HFFc6 (cell line): Measurements from ENCODE around the gene POR. TPM values are rescaled to one million over a fixed set of nuclear protein-coding genes. Genes with fewer than 3 reads are reported as not detected.

Experiments used
- DNase-seq: peaks from one replicate; pipeline ENCODE4 v3.0.0-alpha.2; 2018
- H3K27ac Mint-ChIP-seq: 2 replicates; pipeline ENCODE4 v1.8.0; 2020; ENCODE audit warnings: mild to moderate bottlenecking, mixed read lengths
- H3K27me3 Mint-ChIP-seq: 2 replicates; pipeline ENCODE4 v1.8.0; 2021; ENCODE audit warnings: mild to moderate bottlenecking, moderate library complexity, mixed read lengths; ENCODE audit not compliant: insufficient read depth
- H3K36me3 Mint-ChIP-seq: 2 replicates; pipeline ENCODE4 v1.8.0; 2021; ENCODE audit warnings: low read depth, mixed read lengths
- H3K4me1 Mint-ChIP-seq: 2 replicates; pipeline ENCODE4 v1.8.0; 2020; ENCODE audit warnings: low read depth, mixed read lengths
- H3K4me3 Mint-ChIP-seq: 2 replicates; pipeline ENCODE4 v1.8.0; 2020; ENCODE audit warnings: mild to moderate bottlenecking, moderate library complexity, mixed read lengths
- H3K9me3 Mint-ChIP-seq: 2 replicates; pipeline ENCODE4 v1.8.0; 2020; ENCODE audit warnings: mild to moderate bottlenecking, mixed read lengths
- long read RNA-seq: library from polyadenylated mRNA; unstranded; transcript quantifications from one replicate; pipeline ENCODE4 v2.0.0, GENCODE V29; 2019
- total RNA-seq, 6 experiments: library from RNA; stranded (reverse); fragmentation: NEBNext Ultra II Directional; extraction: Animal tissue kit (Norgen Biotek cat#: 25700); gene quantifications; 2 replicates in 1 of 6; 3 replicates in 5 of 6; pipeline ENCODE4 v1.2.3, GENCODE V29; 2021
- TF ChIP-seq, protein P1 (sequence below): fragments of 200-600 bp; sonication (generic); IDR thresholded peaks from 2 replicates; pipeline ENCODE4 v1.5.0; 2021; ENCODE audit warnings: antibody characterized with exemption, mild to moderate bottlenecking

Gene POR
- 10 to 100 TPM; 48.2 to 69.3 (median 49.4) TPM for total RNA-seq
- long read RNA-seq, transcript POR-218 (16 exons, 2,522 nt), result major isoform, 30 of 50 reads
- long read RNA-seq, partial matches to known transcripts, result 16 of 50 reads
- long read RNA-seq, other reads (novel, unspliced or antisense), result 3 of 50 reads

DNA sequence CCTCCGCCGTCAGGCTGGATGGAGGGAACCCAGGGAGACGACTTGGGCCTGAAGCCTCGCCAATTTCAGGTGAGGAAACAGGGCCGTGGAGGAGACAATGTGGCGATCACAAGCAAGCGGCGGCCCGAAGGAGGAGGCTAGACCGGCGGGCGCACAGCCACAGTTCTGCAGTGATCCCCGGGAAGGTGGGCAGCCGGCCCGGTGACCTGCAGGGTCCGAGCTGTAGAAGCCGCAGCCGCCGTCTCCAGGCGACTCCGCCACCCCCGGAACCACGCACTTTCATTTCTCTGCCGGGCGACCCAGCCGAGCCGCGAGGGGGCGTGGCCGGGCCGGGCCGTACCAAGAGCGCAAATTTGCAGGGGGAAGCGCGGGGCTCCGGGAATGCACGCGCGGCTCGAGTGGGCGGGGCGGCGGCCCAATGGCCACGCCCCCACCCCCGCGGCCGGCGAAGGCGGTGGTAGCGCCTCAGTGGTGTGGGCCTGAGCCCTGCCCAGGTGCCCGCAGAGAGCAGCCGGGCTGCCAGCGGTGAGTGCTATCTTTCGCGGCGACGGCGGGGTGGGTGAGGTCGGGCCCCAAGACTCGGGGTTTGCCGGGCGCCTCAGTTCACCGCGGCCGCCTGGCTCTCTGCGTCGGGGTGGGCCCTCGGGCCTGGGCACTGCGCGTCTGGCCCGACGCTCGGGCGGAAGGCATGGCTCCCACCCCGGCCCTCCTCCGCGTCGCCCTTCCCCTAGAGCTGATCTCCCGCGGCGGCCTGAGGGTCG is at the start of gene POR:
POR (plus strand) TSS at position 501 of the 761 bp plus-strand sequence. CDS start 38,847 bp downstream, outside the sequence.
- Mint-ChIP-seq H3K36me3 (no peaks in the 10 kb centered on the region), H3K27ac (peak within 1 kb of the TSS; percentile 91), H3K4me3 (peak within 1 kb of the TSS; percentile 91), H3K27me3 (peaks cover 3% of the 10 kb centered on the region), H3K4me1 (peaks cover 18% of the 10 kb centered on the region), H3K9me3 (no peaks in the 10 kb centered on the region)
- DNase-seq, result peak; percentile 89
- TF ChIP-seq, protein P1, sequence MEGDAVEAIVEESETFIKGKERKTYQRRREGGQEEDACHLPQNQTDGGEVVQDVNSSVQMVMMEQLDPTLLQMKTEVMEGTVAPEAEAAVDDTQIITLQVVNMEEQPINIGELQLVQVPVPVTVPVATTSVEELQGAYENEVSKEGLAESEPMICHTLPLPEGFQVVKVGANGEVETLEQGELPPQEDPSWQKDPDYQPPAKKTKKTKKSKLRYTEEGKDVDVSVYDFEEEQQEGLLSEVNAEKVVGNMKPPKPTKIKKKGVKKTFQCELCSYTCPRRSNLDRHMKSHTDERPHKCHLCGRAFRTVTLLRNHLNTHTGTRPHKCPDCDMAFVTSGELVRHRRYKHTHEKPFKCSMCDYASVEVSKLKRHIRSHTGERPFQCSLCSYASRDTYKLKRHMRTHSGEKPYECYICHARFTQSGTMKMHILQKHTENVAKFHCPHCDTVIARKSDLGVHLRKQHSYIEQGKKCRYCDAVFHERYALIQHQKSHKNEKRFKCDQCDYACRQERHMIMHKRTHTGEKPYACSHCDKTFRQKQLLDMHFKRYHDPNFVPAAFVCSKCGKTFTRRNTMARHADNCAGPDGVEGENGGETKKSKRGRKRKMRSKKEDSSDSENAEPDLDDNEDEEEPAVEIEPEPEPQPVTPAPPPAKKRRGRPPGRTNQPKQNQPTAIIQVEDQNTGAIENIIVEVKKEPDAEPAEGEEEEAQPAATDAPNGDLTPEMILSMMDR, result peak; percentile 64

DNA sequence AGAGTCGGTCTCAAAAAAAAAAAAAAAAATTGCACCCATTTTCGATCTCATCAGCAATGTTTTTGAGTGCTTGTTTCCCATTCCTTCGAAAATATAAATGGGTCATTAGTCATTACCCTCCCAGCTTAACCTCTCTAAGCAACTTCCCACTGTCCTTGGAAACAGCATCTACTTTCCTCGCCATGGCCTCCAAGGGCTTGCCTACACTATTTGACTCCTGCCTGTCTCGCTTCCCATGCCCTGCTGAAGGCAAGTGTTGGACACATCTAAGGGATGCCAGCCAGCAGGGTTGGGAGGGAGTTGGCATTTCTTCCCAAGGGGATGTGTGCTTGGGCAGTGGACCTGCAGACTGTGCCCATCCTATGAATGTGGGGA is 48.9 kb upstream of the POR start:
- H3K36me3 Mint-ChIP-seq, result no peaks in the 10 kb centered on the region
- H3K9me3 Mint-ChIP-seq, result no peaks in the 10 kb centered on the region
- H3K27ac Mint-ChIP-seq, result no peak overlapping the region
- H3K27me3 Mint-ChIP-seq, result peaks cover 15% of the 10 kb centered on the region
- H3K4me3 Mint-ChIP-seq, result peak overlapping the region; percentile 17; the same call in 1 of the 2 replicates
- no peak for DNase-seq
- H3K4me1 Mint-ChIP-seq, result peaks cover 16% of the 10 kb centered on the region
- TF ChIP-seq, protein P1, result no peak

DNA sequence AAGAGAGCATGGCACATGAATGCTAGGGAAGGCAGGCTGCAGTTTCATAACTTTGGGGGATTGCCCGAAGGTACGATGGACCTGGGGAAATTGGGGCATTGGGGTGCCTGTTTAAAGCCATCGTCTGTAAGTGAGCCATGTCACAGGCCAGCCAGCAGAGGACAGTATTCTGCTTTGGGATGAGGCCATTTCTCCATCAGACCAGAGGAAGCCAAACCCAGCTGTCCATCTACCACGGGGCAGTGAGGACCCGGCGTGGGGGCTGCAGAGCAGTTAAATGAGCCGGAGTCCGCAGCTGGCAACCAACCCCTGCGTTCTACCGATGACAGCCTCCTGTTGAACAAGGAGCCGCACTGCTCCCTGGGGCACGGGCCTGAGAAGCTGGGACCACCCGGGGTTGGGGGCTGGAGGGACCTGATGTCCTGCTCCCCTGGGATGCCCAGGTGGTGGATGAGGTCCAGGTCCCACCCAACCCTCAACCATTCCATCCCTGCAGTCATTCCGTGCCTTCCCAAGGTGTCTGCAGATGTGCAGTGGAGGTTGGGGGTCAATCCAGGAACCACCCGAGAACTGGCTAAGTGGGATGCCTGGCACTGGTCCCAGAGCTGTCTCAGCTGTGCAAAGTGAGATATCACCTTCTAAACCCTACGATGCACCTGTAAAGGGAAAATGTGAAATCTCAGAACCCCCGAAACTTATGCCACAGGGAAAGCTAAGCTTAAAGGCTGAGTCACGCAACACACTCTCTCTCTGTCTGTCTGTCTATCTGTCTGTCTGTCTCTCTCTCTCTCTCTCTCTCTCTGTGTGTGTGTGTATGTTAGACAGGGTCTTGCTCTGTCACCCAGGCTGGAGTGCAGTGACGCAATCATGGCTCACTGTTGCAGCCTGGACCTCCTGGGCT is 48.2 kb upstream of the POR start:
- H3K27ac Mint-ChIP-seq, result no peak overlapping the region
- DNase-seq, result peak; percentile 53
- peaks cover 14% of the 10 kb centered on the region for H3K27me3 Mint-ChIP-seq
- H3K4me3 Mint-ChIP-seq, result peak overlapping the region; percentile 17; the same call in 1 of the 2 replicates
- H3K4me1 Mint-ChIP-seq, result peaks cover 16% of the 10 kb centered on the region
- H3K9me3 Mint-ChIP-seq, result no peaks in the 10 kb centered on the region
- H3K36me3 Mint-ChIP-seq, result no peaks in the 10 kb centered on the region
- TF ChIP-seq, protein P1, result peak; percentile 91

DNA sequence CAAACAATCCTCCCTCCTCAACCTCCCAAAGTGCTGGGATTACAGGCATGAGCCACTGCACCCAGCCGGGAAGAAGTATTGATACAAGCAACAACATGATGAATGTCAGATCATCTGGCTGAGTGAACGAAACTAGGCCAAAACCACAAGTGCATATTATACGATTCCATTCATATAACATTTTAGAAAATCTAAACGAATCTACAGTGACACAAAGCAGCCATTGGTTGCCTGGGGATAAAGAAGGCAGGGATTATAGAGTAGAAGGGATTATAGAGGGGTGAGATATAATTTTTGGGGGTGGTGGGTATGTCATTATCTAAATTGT is 47.6 kb upstream of the POR start:
- Mint-ChIP-seq H3K4me3 (no peak overlapping the region), H3K27ac (no peak overlapping the region), H3K36me3 (no peaks in the 10 kb centered on the region), H3K9me3 (no peaks in the 10 kb centered on the region), H3K27me3 (peaks cover 13% of the 10 kb centered on the region), H3K4me1 (peaks cover 22% of the 10 kb centered on the region)
- DNase-seq, result no peak
- TF ChIP-seq, protein P1, result no peak

DNA sequence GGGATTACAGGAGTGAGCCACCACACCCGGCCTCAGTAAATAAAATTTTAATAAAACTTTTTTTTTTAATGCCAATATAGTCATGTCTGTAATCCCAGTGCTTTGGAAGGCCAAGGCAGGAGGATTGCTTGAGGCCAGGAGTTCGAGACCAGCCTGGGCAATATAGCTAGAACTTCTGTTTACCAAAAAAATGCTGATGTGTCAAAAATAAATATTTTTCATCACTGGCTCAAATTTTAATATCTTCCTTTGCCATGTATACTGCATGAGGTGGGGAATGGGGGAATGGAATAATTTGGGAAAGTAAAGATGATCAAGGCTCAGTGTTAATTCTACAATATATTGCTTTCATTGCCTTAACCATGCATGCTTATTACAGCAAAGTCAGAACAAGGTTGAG is 46.8 kb upstream of the POR start:
- TF ChIP-seq, protein P1, result no peak
- DNase-seq, result no peak
- no peak overlapping the region for H3K27ac Mint-ChIP-seq
- H3K27me3 Mint-ChIP-seq, result peaks cover 13% of the 10 kb centered on the region
- peaks cover 29% of the 10 kb centered on the region for H3K4me1 Mint-ChIP-seq
- H3K36me3 Mint-ChIP-seq, result no peaks in the 10 kb centered on the region
- no peaks in the 10 kb centered on the region for H3K9me3 Mint-ChIP-seq
- no peak overlapping the region for H3K4me3 Mint-ChIP-seq
